Ovary (tissue), 3 donors: ENCODE data around the gene BDNF.
"Not testable (repeated sequence)": the region's sequence is repeated elsewhere in the genome, so short reads cannot be mapped to it uniquely, and the experiment has no call there.

Experiments used
- CTCF ChIP-seq, 3 donors: fragments of 450-650 bp in 2 of 3; fragments of 200-600 bp in 1 of 3; IDR thresholded peaks; one replicate each; pipeline versions ENCODE4 v1.5.1 to v1.8.0; 2016 to 2022; ENCODE audit warnings: antibody characterized with exemption in 3 of 3, mild to moderate bottlenecking in 1 of 3
- EP300 ChIP-seq: sonication (generic); formaldehyde crosslinking; IDR thresholded peaks from one replicate; pipeline ENCODE4 v1.6.1; 2017; ENCODE audit warnings: antibody characterized with exemption
- POLR2A ChIP-seq: fragments of 450-650 bp; IDR thresholded peaks from one replicate; pipeline ENCODE4 v1.6.1; 2017; ENCODE audit warnings: antibody characterized with exemption, mild to moderate bottlenecking, moderate library complexity
- donor health status: DM: no; HTN: no; CAD: no.

GRCh38 chr11:27665508-27666101 lies 34.6 kb downstream of the BDNF start:
- TF ChIP-seq CTCF (IDR thresholded peaks at IDR 0.05); POLR2A; EP300: not testable (repeated sequence)
